ENCODE data around the gene UCK1.

Gene UCK1

GRCh38 chr9:131505012-131505411, 26.1 kb downstream of the UCK1 start:
- no peak for DNase-seq (ENCODE audit: low spot score in 2 of 2)
- H3K4me1 ChIP-seq = peaks cover 25% of the 10 kb centered on the region
- no peaks in the 10 kb centered on the region for H3K9me3 ChIP-seq
- no peak overlapping the region for H3K4me3 ChIP-seq
- in situ Hi-C loops (cut with MboI; ENCODE audit: low sequenced_read_pairs) = no loop called here
- H3K27me3 ChIP-seq (ENCODE audit: low read depth) = no peaks in the 10 kb centered on the region
- peaks cover 22% of the 10 kb centered on the region for H3K36me3 ChIP-seq (replicated peaks)

GRCh38 chr9:131503626-131504465, 27.2 kb downstream of the UCK1 start:
- no peaks in the 10 kb centered on the region for H3K27me3 ChIP-seq (ENCODE audit: low read depth)
- H3K4me3 ChIP-seq = peak overlapping the region; percentile 96
- peak; percentile 32 to 55 for DNase-seq (ENCODE audit: low spot score in 2 of 2)
- H3K4me1 ChIP-seq = peaks cover 35% of the 10 kb centered on the region
- H3K9me3 ChIP-seq = no peaks in the 10 kb centered on the region
- peaks cover 27% of the 10 kb centered on the region for H3K36me3 ChIP-seq (replicated peaks)
- in situ Hi-C loops (cut with MboI; ENCODE audit: low sequenced_read_pairs) = no loop called here

GRCh38 chr9:131502781-131503625, 28.1 kb downstream of the UCK1 start, which contains the start of gene POMT1:
Gene POMT1, plus strand, starts transcription at chr9:131502918. Its CDS starts 1,301 bp downstream, at chr9:131504219.
- peak within 1 kb of the TSS; percentile 96 for H3K4me3 ChIP-seq
- H3K27me3 ChIP-seq (ENCODE audit: low read depth) = no peaks in the 10 kb centered on the region
- H3K4me1 ChIP-seq = peaks cover 35% of the 10 kb centered on the region
- DNase-seq (ENCODE audit: low spot score in 2 of 2) = peak; percentile 78 to 91
- no peaks in the 10 kb centered on the region for H3K9me3 ChIP-seq
- peaks cover 32% of the 10 kb centered on the region for H3K36me3 ChIP-seq (replicated peaks)
- in situ Hi-C loops (cut with MboI; ENCODE audit: low sequenced_read_pairs) = no loop called here

GRCh38 chr9:131500939-131501541, 30.0 kb downstream of the UCK1 start:
- Histone ChIP-seq H3K27me3 (ENCODE audit: low read depth) (no peaks in the 10 kb centered on the region), H3K4me3 (no peak overlapping the region; the same call in 1 of the 2 replicates), H3K4me1 (peaks cover 35% of the 10 kb centered on the region), H3K36me3 (replicated peaks) (peaks cover 44% of the 10 kb centered on the region), H3K9me3 (no peaks in the 10 kb centered on the region)
- peak; percentile 43 to 66 for DNase-seq (ENCODE audit: low spot score in 2 of 2)
- in situ Hi-C loops (cut with MboI; ENCODE audit: low sequenced_read_pairs) = no loop called here

GRCh38 chr9:131500377-131500776, 30.7 kb downstream of the UCK1 start:
- peaks cover 51% of the 10 kb centered on the region for H3K36me3 ChIP-seq (replicated peaks)
- H3K4me1 ChIP-seq = peaks cover 35% of the 10 kb centered on the region
- H3K9me3 ChIP-seq = no peaks in the 10 kb centered on the region
- no peak for DNase-seq (ENCODE audit: low spot score in 2 of 2)
- H3K4me3 ChIP-seq = no peak overlapping the region; the same call in 1 of the 2 replicates
- H3K27me3 ChIP-seq (ENCODE audit: low read depth) = no peaks in the 10 kb centered on the region
- in situ Hi-C loops (cut with MboI; ENCODE audit: low sequenced_read_pairs) = no loop called here

- no peaks in the 10 kb centered on the region for H3K27me3 ChIP-seq (ENCODE audit: low read depth)
- in situ Hi-C loops (cut with MboI; ENCODE audit: low sequenced_read_pairs) = no loop called here
- peaks cover 62% of the 10 kb centered on the region for H3K36me3 ChIP-seq (replicated peaks)
- H3K4me3 ChIP-seq = no peak overlapping the region
- H3K9me3 ChIP-seq = no peaks in the 10 kb centered on the region
- peaks cover 32% of the 10 kb centered on the region for H3K4me1 ChIP-seq
- no peak for DNase-seq (ENCODE audit: low spot score in 2 of 2)
These were observed 31.8 kb downstream of the UCK1 start for GRCh38 chr9:131499254-131499767.

GRCh38 chr9:131496844-131497405, 34.1 kb downstream of the UCK1 start:
- H3K4me1 ChIP-seq = peaks cover 26% of the 10 kb centered on the region
- H3K36me3 ChIP-seq (replicated peaks) = peaks cover 81% of the 10 kb centered on the region
- in situ Hi-C loops (cut with MboI; ENCODE audit: low sequenced_read_pairs) = no loop called here

GRCh38 chr9:131495785-131496184, 35.3 kb downstream of the UCK1 start:
- no peak overlapping the region for H3K4me3 ChIP-seq
- in situ Hi-C loops (cut with MboI; ENCODE audit: low sequenced_read_pairs) = no loop called here
- no peaks in the 10 kb centered on the region for H3K9me3 ChIP-seq
- peaks cover 17% of the 10 kb centered on the region for H3K4me1 ChIP-seq
- H3K36me3 ChIP-seq (replicated peaks) = peaks cover 92% of the 10 kb centered on the region
- DNase-seq (ENCODE audit: low spot score in 2 of 2) = no peak
- no peaks in the 10 kb centered on the region for H3K27me3 ChIP-seq (ENCODE audit: low read depth)

More at GRCh38 chr9:131496844-131497405, 34.1 kb downstream of the UCK1 start:
- Histone ChIP-seq H3K9me3 (no peaks in the 10 kb centered on the region), H3K27me3 (ENCODE audit: low read depth) (no peaks in the 10 kb centered on the region), H3K4me3 (no peak overlapping the region)
- no peak for DNase-seq (ENCODE audit: low spot score in 2 of 2)

- Histone ChIP-seq H3K27me3 (ENCODE audit: low read depth) (no peaks in the 10 kb centered on the region), H3K36me3 (replicated peaks) (peaks cover 100% of the 10 kb centered on the region), H3K9me3 (no peaks in the 10 kb centered on the region), H3K4me3 (no peak overlapping the region), H3K4me1 (peaks cover 3% of the 10 kb centered on the region)
- in situ Hi-C loops (cut with MboI; ENCODE audit: low sequenced_read_pairs) = no loop called here
- DNase-seq (ENCODE audit: low spot score in 2 of 2) = no peak
These were observed 36.7 kb downstream of the UCK1 start for GRCh38 chr9:131494296-131494870.

- Histone ChIP-seq H3K36me3 (replicated peaks) (peaks cover 100% of the 10 kb centered on the region), H3K9me3 (no peaks in the 10 kb centered on the region), H3K4me3 (no peak overlapping the region), H3K4me1 (no peaks in the 10 kb centered on the region), H3K27me3 (ENCODE audit: low read depth) (no peaks in the 10 kb centered on the region)
- in situ Hi-C loops (cut with MboI; ENCODE audit: low sequenced_read_pairs) = no loop called here
- DNase-seq (ENCODE audit: low spot score in 2 of 2) = no peak
These were observed 39.0 kb downstream of the UCK1 start for GRCh38 chr9:131492070-131492469.

GRCh38 chr9:131491001-131491710, 39.9 kb downstream of the UCK1 start:
- in situ Hi-C loops (cut with MboI; ENCODE audit: low sequenced_read_pairs) = no loop called here
- no peaks in the 10 kb centered on the region for H3K27me3 ChIP-seq (ENCODE audit: low read depth)
- H3K36me3 ChIP-seq (replicated peaks) = peaks cover 100% of the 10 kb centered on the region
- H3K9me3 ChIP-seq = no peaks in the 10 kb centered on the region
- no peaks in the 10 kb centered on the region for H3K4me1 ChIP-seq
- H3K4me3 ChIP-seq = no peak overlapping the region
- DNase-seq (ENCODE audit: low spot score in 2 of 2) = no peak

GRCh38 chr9:131490514-131490913, 40.5 kb downstream of the UCK1 start:
- peaks cover 100% of the 10 kb centered on the region for H3K36me3 ChIP-seq (replicated peaks)

More at GRCh38 chr9:131490514-131490913, 40.5 kb downstream of the UCK1 start:
- H3K4me1 ChIP-seq = no peaks in the 10 kb centered on the region
- in situ Hi-C loops (cut with MboI; ENCODE audit: low sequenced_read_pairs) = no loop called here
- H3K9me3 ChIP-seq = no peaks in the 10 kb centered on the region
- no peak overlapping the region for H3K4me3 ChIP-seq
- no peaks in the 10 kb centered on the region for H3K27me3 ChIP-seq (ENCODE audit: low read depth)
- no peak for DNase-seq (ENCODE audit: low spot score in 2 of 2)
